HL-60 (cell line): ENCODE results near the gene CPLX3.
A peak's percentile ranks its signal among the peaks of the same experiment; 100 is the strongest.

Experiments used
- DNase-seq, 2 experiments: peaks; one replicate each; pipeline ENCODE4 v3.0.0-alpha.2; 2010 to 2020; ENCODE audit warnings: low read depth in 1 of 2, low spot score in 1 of 2
- H3K27ac ChIP-seq: fragments of 250-450 bp; sonication (Bioruptor Pico); replicated peaks from 2 replicates; pipeline ENCODE4 v1.5.1; 2020; ENCODE audit warnings: mild to moderate bottlenecking, moderate library complexity
- H3K27me3 ChIP-seq: fragments of 250-450 bp; sonication (Bioruptor Pico); 2 replicates; pipeline ENCODE4 v1.5.1; 2021; ENCODE audit warnings: mild to moderate bottlenecking, moderate library complexity; ENCODE audit not compliant: insufficient read depth, poor library complexity, severe bottlenecking
- H3K4me3 ChIP-seq: replicated peaks from 2 replicates; pipeline ENCODE4 v1.5.1; 2011; ENCODE audit warnings: mild to moderate bottlenecking, control low read depth, low read length; ENCODE audit not compliant: insufficient read depth
- CTCF ChIP-seq: IDR thresholded peaks from one replicate; pipeline ENCODE4 v1.5.1; 2011; ENCODE audit warnings: low read length, control low read depth, inconsistent platforms; ENCODE audit not compliant: insufficient read depth
- GABPA ChIP-seq: IDR thresholded peaks from 2 replicates; pipeline ENCODE4 v1.6.1; 2012; ENCODE audit warnings: low read depth
- POLR2AphosphoS5 ChIP-seq: IDR thresholded peaks from 2 replicates; pipeline ENCODE4 v1.6.1; 2012; ENCODE audit warnings: low read depth
- REST ChIP-seq: IDR thresholded peaks from 2 replicates; pipeline ENCODE4 v1.6.1; 2012; ENCODE audit warnings: low read depth; ENCODE audit not compliant: insufficient replicate concordance
- SPI1 ChIP-seq: IDR thresholded peaks from 2 replicates; pipeline ENCODE4 v1.6.1; 2012; ENCODE audit warnings: low read depth, mild to moderate bottlenecking, borderline replicate concordance

Gene CPLX3

GRCh38 chr15:74838137-74838516 lies 11.7 kb downstream of the CPLX3 start:
- no peak for TF ChIP-seq REST
- no peak for TF ChIP-seq SPI1
- no peak for TF ChIP-seq CTCF
- TF ChIP-seq GABPA, result no peak
- no peak for TF ChIP-seq POLR2AphosphoS5
- H3K27ac ChIP-seq, result no peak overlapping the region
- DNase-seq, result no peak
- H3K27me3 ChIP-seq, result no peaks in the 10 kb centered on the region
- H3K4me3 ChIP-seq, result no peak overlapping the region

GRCh38 chr15:74838746-74839525 lies 12.5 kb downstream of the CPLX3 start:
- DNase-seq, result no peak
- Histone ChIP-seq H3K27ac (no peak overlapping the region), H3K4me3 (no peak overlapping the region), H3K27me3 (no peaks in the 10 kb centered on the region)
- 0 out of 2 replicates have a peak, but pooled peaks have one; percentile 24 for TF ChIP-seq SPI1
- TF ChIP-seq GABPA, result no peak

GRCh38 chr15:74839526-74840395 lies 13.3 kb downstream of the CPLX3 start:
- no peak overlapping the region for H3K4me3 ChIP-seq
- no peaks in the 10 kb centered on the region for H3K27me3 ChIP-seq
- H3K27ac ChIP-seq, result no peak overlapping the region
- no peak for DNase-seq
- TF ChIP-seq REST (no peak), GABPA (no peak), SPI1 (no peak), POLR2AphosphoS5 (no peak), CTCF (no peak)
